Stimulated activated CD8-positive, alpha-beta memory T cell treated with anti-CD3 and anti-CD28 coated beads, Interleukin-7, amount 100 ng/mL, for 1 hour (primary cell): ENCODE results near the gene TIMM13.
A peak's percentile ranks its signal among the peaks of the same experiment; 100 is the strongest.
"Not testable (repeated sequence)": the region's sequence is repeated elsewhere in the genome, so short reads cannot be mapped to it uniquely, and the experiment has no call there.

Source experiments
- DNase-seq, 2 donors: peaks; one replicate each; pipeline ENCODE4 v3.0.0-alpha.2; 2020; ENCODE audit warnings: low read depth in 2 of 2

TIMM13 gene

GRCh38 chr19:2431318-2432055 lies 4.1 kb upstream of the TIMM13 start:
- DNase-seq: no peak

- no peak for DNase-seq
Observed at GRCh38 chr19:2429917-2430535, 2.6 kb upstream of the TIMM13 start.

DNA sequence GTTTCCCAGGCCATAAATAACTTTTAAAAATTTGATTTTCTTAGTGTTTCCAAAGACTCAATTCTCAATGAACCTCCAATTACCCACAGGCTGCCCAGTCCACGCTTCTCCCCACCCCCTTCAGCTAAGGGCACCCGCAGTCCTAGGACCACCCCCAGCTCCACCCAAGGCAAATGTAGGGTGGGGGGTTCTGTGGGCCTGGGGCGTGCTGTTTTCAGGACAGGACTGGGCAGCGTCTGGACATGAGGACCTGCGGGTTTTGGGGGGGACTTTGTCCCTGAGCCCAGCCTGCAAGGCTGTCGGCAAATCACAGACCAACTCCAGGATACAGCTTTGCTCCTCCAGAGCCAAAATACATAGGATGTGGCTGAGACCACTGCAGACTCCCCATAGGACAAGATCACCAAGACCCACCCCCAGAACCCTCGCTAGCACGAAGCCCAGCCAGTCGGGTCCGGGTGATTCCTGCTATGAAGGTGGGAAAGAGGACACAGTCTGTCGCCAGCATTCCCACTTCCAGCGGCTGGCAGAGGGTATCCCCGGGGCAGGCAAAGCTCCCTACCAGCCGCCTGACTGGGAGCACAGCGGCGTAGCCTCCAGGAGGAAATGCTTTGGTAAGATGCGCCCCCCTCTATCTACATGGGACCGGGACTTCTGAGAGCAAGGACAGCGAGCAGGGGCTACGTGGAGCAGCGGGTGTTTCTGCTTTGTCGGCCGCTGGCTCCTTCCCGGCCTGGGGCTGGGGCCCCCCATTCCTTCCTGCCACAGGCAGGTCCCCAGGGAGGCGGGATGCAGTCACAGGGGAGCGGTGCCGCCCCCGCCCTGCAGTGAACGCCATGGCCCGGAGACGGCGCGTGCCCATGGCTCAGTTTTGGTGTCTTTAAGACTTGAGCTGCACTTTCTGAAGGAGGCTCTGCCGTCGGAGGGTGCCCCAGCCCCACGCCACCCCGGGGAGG lies 1.6 kb upstream of the TIMM13 start:
- no peak for DNase-seq

DNA sequence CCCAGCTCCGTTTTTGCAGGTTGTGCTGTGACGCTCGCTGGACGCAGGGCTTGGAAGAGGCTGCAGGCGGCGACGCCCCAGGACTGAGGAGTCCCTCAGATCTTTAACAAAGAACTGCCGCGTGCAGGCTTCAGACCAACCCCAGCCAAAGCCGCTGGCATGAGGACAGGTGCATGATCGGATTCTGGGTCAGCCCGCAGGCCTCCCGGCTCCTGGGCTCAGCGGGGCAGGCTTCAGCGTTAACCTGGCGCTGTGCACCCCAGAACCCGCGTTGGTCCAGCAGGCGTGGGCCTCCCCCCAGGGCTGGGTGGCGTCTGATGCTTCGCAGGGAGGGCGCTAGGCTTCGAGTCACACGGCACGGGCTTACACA lies 920 bp upstream of the TIMM13 start:
- DNase-seq: no peak

DNA sequence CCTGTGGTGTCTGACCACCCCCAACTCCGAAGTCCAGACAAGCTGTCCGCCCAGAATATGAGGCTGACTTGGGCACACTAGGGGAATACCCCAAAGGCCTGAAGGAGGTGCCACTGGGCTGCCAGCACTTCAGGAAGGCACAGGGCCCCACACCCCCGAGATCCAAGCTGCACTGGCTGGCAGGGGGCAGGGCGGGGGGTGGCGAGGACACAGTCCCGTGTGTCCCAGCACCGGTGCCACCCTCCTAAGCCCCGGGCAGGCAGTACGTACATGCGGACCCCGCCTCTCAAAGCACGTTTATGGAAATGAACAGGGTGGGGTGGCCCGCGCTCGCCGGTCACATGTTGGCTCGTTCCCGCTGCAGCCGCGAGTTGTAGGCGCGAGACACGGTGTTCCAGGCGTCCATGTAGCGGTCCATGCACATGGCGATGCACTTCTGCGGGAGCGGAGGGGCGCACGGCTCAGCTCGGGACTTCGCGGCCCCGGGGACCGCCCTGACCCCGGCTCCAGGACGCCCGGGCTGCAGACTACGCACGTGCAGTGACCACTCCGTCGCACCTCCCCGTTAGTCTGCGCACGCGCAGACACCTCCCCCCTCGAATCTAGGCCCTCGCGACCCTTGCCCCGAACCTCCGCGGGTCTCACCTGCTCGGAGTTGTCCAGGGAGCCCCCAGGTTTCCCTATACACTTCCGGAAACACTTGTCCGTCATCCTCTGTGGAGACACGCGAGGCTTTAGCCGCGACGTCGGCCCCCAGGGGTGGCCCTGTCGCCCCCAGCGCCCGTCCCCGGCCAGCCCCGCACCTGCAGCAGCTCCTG lies 566 bp downstream of the TIMM13 start:
- DNase-seq: peak in 1 of 2 donors; percentile 7

DNA sequence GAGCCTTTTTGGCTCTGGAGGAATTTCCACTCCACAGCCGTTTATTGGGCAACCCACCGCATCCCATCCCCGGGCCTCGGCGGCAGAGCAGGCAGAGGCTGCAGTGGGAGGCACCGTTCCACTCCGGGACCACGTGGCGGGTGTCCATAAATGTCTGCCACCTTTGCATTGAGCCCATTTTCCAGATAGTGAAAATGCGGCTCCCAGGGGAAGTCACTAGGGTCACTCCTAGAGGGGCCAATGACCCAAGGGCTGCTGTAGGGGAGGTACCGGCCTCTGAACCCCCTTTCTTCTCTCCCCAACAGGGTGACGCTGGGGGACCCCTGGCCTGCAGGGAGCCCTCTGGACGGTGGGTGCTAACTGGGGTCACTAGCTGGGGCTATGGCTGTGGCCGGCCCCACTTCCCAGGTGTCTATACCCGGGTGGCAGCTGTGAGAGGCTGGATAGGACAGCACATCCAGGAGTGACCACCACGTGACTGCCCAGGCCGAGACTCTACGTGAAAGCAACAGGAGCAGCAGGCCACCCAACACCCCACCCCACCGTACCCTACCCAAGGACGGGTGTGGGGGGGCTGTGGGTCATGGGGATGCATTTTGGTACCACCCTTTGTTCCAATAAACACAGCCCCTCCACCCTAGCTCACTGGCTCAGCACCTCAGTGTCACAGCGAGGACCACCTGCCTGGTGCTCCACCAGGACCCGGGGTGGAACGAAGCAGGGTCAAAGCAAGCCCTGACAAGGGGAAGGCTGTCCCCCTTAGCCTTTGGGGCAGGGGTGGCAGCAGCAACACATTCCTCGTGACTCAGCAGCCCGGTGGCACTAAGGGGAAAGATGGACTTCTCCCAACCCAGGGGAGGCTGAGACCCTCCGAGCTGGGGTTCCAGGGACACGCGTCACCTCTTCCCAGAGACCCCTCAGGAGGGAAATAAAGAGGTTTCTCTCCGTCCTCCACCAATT lies 1.5 kb downstream of the TIMM13 start:
- DNase-seq: no peak

DNA sequence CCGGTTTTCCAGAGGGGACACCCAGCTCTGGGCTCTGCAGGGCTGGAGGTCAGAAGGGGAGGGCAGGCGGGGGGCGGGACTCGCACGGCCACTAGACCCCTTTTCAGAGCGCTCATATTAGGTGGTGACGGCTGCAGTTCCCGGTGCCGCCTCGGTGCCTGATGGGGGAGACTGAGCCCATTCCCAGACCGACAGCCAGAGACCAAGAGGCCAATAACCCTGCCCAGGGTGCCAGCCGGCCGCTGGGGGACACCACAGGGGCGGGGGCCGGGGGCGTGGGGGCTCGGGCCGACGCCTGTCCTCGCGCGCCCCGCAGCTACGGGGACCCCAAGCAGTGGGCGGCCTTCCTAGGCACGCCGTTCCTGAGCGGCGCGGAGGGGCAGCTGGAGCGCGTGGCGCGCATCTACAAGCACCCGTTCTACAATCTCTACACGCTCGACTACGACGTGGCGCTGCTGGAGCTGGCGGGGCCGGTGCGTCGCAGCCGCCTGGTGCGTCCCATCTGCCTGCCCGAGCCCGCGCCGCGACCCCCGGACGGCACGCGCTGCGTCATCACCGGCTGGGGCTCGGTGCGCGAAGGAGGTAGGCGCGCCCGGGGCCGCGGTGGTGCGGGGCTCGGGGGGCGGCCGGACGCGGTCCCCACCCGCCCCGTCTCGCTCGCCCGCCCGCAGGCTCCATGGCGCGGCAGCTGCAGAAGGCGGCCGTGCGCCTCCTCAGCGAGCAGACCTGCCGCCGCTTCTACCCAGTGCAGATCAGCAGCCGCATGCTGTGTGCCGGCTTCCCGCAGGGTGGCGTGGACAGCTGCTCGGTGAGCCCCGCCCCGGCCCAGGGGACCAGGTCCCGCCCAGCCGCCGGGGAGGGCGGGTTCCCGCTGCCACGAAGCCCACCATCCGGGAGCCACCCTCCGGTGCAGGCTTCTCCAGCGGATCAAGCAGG lies 2.4 kb downstream of the TIMM13 start:
- no peak for DNase-seq

DNA sequence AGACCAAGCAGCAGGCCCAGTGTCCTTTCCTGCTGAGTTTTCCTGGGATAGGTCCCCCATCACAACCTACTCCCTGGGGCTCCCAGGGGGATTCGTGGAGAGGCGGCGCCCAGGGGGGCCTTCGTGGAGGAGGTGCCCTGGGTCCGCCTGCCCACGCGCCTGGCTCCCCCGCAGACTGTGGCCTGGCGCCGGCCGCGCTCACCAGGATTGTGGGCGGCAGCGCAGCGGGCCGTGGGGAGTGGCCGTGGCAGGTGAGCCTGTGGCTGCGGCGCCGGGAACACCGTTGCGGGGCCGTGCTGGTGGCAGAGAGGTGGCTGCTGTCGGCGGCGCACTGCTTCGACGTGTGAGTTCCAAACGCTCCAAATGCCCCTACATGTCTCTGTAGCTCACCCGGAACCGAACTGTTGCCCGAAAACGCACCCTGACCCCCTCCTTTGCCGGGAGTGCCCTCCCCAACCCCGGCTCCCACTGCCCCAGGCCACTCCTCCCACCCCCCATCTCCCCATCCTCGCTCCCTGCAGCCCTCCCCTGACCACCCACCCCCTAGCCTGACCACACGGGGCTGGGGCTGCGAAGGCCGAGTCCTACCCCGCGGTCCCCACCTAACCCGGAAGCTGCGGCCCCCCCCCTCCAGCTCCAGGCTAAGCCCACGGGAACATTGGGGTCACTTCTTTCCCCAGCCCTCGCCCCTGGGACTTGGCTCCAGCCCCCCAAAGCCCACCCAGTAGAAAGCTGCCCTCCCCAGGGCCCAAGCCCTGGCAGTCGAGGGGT lies 3.3 kb downstream of the TIMM13 start:
- no peak for DNase-seq

DNA sequence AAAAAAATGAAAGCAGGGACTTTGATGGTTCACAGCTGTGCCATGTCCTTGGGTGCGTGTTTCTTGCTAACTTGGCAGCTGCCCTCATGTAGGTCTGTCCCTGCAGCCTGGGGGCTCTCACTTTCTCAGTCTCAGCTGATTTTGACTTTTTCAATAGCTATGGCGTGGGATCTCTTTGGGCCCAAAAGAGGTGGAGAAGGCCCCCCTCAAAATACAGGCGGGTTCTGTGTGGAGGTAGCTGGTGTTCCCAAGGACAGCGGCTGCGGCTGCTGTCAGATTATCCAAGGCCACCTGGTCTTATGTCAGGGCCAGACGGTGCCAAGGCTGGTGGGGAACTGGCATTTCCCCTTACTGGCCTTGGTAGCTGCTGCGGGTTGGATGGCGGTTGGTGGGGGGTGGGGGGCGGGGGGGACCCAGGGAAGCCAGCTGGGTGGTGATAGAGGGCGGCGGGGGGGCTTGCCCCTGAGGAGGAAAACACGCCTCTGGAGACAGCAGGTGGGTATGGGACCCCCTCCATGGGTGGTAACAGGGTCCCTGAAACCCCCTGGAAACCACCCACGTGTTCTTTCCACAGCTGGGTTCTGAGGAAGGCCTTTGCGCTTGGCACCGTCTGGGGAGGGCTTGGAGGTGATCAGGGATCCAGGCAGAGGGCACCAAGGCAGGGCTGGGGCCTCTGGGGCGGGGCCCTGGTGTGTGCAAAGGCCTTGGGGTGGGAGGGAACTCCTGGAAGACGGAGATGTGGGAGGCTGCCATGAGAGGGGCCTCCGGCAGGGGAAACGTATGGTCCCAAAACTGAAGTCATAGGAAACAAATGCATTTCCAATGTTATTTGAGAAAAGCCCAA lies 4.1 kb downstream of the TIMM13 start:
- no peak for DNase-seq

DNA sequence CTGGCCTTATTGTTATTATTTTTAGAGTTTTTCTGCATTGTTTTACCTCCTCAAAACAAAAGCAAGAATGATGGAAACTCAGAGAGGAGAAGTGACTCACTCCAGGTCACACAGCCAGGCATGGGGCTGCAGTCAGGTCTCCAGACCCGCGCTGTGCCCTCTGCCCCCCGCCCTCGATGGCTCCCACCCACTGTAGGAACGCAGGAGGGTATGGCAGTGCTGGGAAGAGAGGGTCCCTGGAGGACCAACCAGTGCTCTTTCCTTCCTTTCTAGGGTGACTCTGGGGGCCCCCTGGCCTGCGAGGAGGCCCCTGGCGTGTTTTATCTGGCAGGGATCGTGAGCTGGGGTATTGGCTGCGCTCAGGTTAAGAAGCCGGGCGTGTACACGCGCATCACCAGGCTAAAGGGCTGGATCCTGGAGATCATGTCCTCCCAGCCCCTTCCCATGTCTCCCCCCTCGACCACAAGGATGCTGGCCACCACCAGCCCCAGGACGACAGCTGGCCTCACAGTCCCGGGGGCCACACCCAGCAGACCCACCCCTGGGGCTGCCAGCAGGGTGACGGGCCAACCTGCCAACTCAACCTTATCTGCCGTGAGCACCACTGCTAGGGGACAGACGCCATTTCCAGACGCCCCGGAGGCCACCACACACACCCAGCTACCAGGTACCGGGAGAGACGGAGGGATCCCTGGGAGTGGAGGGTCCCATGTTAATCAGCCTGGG lies 5.6 kb downstream of the TIMM13 start:
- no peak for DNase-seq

- DNase-seq: no peak
Observed at GRCh38 chr19:2420490-2420889, 6.9 kb downstream of the TIMM13 start.

- DNase-seq: no peak
Observed at GRCh38 chr19:2419754-2420153, 7.6 kb downstream of the TIMM13 start.

- no peak for DNase-seq
Observed at GRCh38 chr19:2417881-2418406, 9.4 kb downstream of the TIMM13 start.

GRCh38 chr19:2417436-2417835 lies 9.9 kb downstream of the TIMM13 start:
- not testable (repeated sequence) for DNase-seq

GRCh38 chr19:2416321-2417097 lies 10.9 kb downstream of the TIMM13 start:
- DNase-seq: no peak

- no peak for DNase-seq
Observed at GRCh38 chr19:2415973-2416319, 11.4 kb downstream of the TIMM13 start.
